Endodermal cell (in vitro differentiated cells): ENCODE data around the gene SLK. TPM values are rescaled to one million over a fixed set of nuclear protein-coding genes. Genes with fewer than 3 reads are reported as not detected.

Source experiments
- DNase-seq: peaks from one replicate; pipeline ENCODE4 v3.0.0-alpha.2; 2017
- H3K27ac ChIP-seq: 2 replicates; pipeline ENCODE4 v1.5.1; 2013; ENCODE audit warnings: mild to moderate bottlenecking, low read depth, low read length, moderate library complexity
- H3K27me3 ChIP-seq: 2 replicates; pipeline ENCODE4 v1.6.1; 2013; ENCODE audit warnings: mild to moderate bottlenecking, low read length, moderate library complexity; ENCODE audit not compliant: insufficient read depth, control insufficient read depth, poor library complexity, severe bottlenecking
- H3K36me3 ChIP-seq: 2 replicates; pipeline ENCODE4 v1.7.0; 2013; ENCODE audit warnings: mild to moderate bottlenecking, low read length, moderate library complexity; ENCODE audit not compliant: control insufficient read depth, insufficient read depth
- H3K4me1 ChIP-seq: one replicate; pipeline ENCODE4 v1.7.0; 2013; ENCODE audit warnings: low read length; ENCODE audit not compliant: control insufficient read depth, insufficient read depth
- H3K4me3 ChIP-seq: 2 replicates; pipeline ENCODE4 v1.5.1; 2013; ENCODE audit warnings: mild to moderate bottlenecking, low read length, moderate library complexity
- H3K9ac ChIP-seq: 2 replicates; pipeline ENCODE4 v1.6.1; 2013; ENCODE audit warnings: mild to moderate bottlenecking, low read length, moderate library complexity; ENCODE audit not compliant: poor library complexity, severe bottlenecking; ENCODE audit errors: extremely low read depth
- H3K9me3 ChIP-seq: 2 replicates; pipeline ENCODE4 v1.6.1; 2013; ENCODE audit warnings: mild to moderate bottlenecking, low read length, moderate library complexity; ENCODE audit not compliant: control insufficient read depth
- H3K27ac Mint-ChIP-seq: 2 replicates; pipeline ENCODE4 v1.8.0; 2020; ENCODE audit warnings: mixed read lengths
- H3K27me3 Mint-ChIP-seq: 2 replicates; pipeline ENCODE4 v1.8.0; 2021; ENCODE audit warnings: mild to moderate bottlenecking, mixed read lengths; ENCODE audit not compliant: insufficient read depth
- H3K36me3 Mint-ChIP-seq: 2 replicates; pipeline ENCODE4 v1.8.0; 2020; ENCODE audit warnings: low read depth, mixed read lengths
- H3K4me1 Mint-ChIP-seq: 2 replicates; pipeline ENCODE4 v1.8.0; 2020; ENCODE audit warnings: mixed read lengths
- H3K4me3 Mint-ChIP-seq: 2 replicates; pipeline ENCODE4 v1.8.0; 2020; ENCODE audit warnings: mild to moderate bottlenecking, moderate library complexity, mixed read lengths
- H3K9me3 Mint-ChIP-seq: 2 replicates; pipeline ENCODE4 v1.8.0; 2020; ENCODE audit warnings: mild to moderate bottlenecking, mixed read lengths
- CTCF ChIP-seq: fragments of 200-600 bp; sonication (generic); conservative IDR thresholded peaks from 2 replicates; pipeline ENCODE4 v1.5.0; 2021; ENCODE audit warnings: antibody characterized with exemption, mild to moderate bottlenecking
- WGBS, 2 experiments: methylation state at CpG; one replicate each; pipeline versions ENCODE4 v1.1.5 to v1.1.7; 2013; ENCODE audit warnings: missing lambda C conversion rate in 2 of 2, mixed read lengths in 1 of 2; ENCODE audit not compliant: insufficient coverage in 1 of 2, insufficient read length in 1 of 2; 5-methylcytosine and 5-hydroxymethylcytosine counted together
- total RNA-seq, 2 donors: library from RNA; stranded (reverse); fragmentation: NEBNext Ultra II Directional in 1 of 2; extraction: Animal tissue kit (Norgen Biotek cat#: 25700) in 1 of 2; gene quantifications; 2 replicates in 1 of 2; 3 replicates in 1 of 2; pipeline ENCODE4 v1.2.1, GENCODE V29; 2021

The SLK gene
- total RNA-seq, 2 donors from 2014 or later = 23.4 to 32.9 TPM

GRCh38 chr10:104059364-104059763 lies 92.4 kb downstream of the SLK start:
- H3K4me3 ChIP-seq = no peak overlapping the region
- H3K4me3 Mint-ChIP-seq = no peak overlapping the region
- 65 to 77% methylated on average over 4 of the region's 4 CpGs for whole genome bisulfite sequencing, 2 experiments

GRCh38 chr10:104061196-104061595 lies 94.3 kb downstream of the SLK start:
- Histone ChIP-seq H3K9ac (no peak overlapping the region), H3K9me3 (no peaks in the 10 kb centered on the region), H3K36me3 (no peaks in the 10 kb centered on the region), H3K4me3 (no peak overlapping the region), H3K27ac (no peak overlapping the region), H3K27me3 (no peaks in the 10 kb centered on the region), H3K4me1 (peaks cover 3% of the 10 kb centered on the region)
- no peak for TF ChIP-seq CTCF
- no peaks in the 10 kb centered on the region for H3K9me3 Mint-ChIP-seq
- peaks cover 49% of the 10 kb centered on the region for H3K4me1 Mint-ChIP-seq
- no peak for DNase-seq
- H3K36me3 Mint-ChIP-seq = no peaks in the 10 kb centered on the region
- H3K4me3 Mint-ChIP-seq = no peak overlapping the region
- H3K27ac Mint-ChIP-seq = no peak overlapping the region
- WGBS, 2 experiments = 84 to 99% methylated on average over 6 of the region's 6 CpGs
- no peaks in the 10 kb centered on the region for H3K27me3 Mint-ChIP-seq

More at GRCh38 chr10:104059364-104059763, 92.4 kb downstream of the SLK start:
- Histone ChIP-seq H3K27me3 (no peaks in the 10 kb centered on the region), H3K4me1 (peaks cover 3% of the 10 kb centered on the region), H3K27ac (no peak overlapping the region), H3K9ac (no peak overlapping the region), H3K9me3 (no peaks in the 10 kb centered on the region), H3K36me3 (no peaks in the 10 kb centered on the region)
- Mint-ChIP-seq H3K27ac (peak overlapping the region; percentile 20), H3K36me3 (no peaks in the 10 kb centered on the region), H3K27me3 (no peaks in the 10 kb centered on the region), H3K9me3 (no peaks in the 10 kb centered on the region), H3K4me1 (peaks cover 51% of the 10 kb centered on the region)
- no peak for TF ChIP-seq CTCF
- DNase-seq = peak; percentile 73

- Histone ChIP-seq H3K36me3 (no peaks in the 10 kb centered on the region), H3K27me3 (no peaks in the 10 kb centered on the region), H3K27ac (no peak overlapping the region), H3K4me1 (peaks cover 8% of the 10 kb centered on the region), H3K9ac (no peak overlapping the region), H3K9me3 (no peaks in the 10 kb centered on the region), H3K4me3 (no peak overlapping the region)
- WGBS, 2 experiments = 100% methylated on average over 1 of the region's 1 CpG
- DNase-seq = no peak
- Mint-ChIP-seq H3K27ac (no peak overlapping the region), H3K4me3 (no peak overlapping the region), H3K27me3 (no peaks in the 10 kb centered on the region), H3K9me3 (no peaks in the 10 kb centered on the region), H3K4me1 (peaks cover 62% of the 10 kb centered on the region), H3K36me3 (no peaks in the 10 kb centered on the region)
- no peak for TF ChIP-seq CTCF
Observed at GRCh38 chr10:104065748-104066147, 98.8 kb downstream of the SLK start.
